Measurements from ENCODE around the gene PSME4. TPM values are rescaled to one million over a fixed set of nuclear protein-coding genes. Genes with fewer than 3 reads are reported as not detected.

Gene PSME4
- total and polyA plus RNA-seq, 10 of the 15 experiments (the other 5 are each of a cell fraction or from before 2014, with no cell fraction given) = 11.1 to 56.2 (median 32.1) TPM

GRCh38 chr2:53867169-53867568 is 103.6 kb downstream of the PSME4 start (continued):
- TF ChIP-seq SKIL (IDR thresholded peaks at IDR 0.05; ENCODE audit: low read depth, poor library complexity, severe bottlenecking) (no peak), LARP7 (IDR thresholded peaks at IDR 0.05) (no peak), MTA2 (IDR thresholded peaks at IDR 0.05; ENCODE audit: low read depth) (no peak), ATF7 (IDR thresholded peaks at IDR 0.05; ENCODE audit: low read depth) (no peak), ZNF274 (IDR thresholded peaks at IDR 0.05; ENCODE audit: insufficient read depth, insufficient read length) (no peak), HDAC2 (IDR thresholded peaks at IDR 0.05) (no peak), SMAD5 (IDR thresholded peaks at IDR 0.05; ENCODE audit: low read depth) (no peak), WRNIP1 (IDR thresholded peaks at IDR 0.05; ENCODE audit: borderline replicate concordance, low read depth, low read length) (no peak), SIN3A (IDR thresholded peaks at IDR 0.05; ENCODE audit: low read depth, low read length) (no peak)
- TF ChIP-seq, protein P1, sequence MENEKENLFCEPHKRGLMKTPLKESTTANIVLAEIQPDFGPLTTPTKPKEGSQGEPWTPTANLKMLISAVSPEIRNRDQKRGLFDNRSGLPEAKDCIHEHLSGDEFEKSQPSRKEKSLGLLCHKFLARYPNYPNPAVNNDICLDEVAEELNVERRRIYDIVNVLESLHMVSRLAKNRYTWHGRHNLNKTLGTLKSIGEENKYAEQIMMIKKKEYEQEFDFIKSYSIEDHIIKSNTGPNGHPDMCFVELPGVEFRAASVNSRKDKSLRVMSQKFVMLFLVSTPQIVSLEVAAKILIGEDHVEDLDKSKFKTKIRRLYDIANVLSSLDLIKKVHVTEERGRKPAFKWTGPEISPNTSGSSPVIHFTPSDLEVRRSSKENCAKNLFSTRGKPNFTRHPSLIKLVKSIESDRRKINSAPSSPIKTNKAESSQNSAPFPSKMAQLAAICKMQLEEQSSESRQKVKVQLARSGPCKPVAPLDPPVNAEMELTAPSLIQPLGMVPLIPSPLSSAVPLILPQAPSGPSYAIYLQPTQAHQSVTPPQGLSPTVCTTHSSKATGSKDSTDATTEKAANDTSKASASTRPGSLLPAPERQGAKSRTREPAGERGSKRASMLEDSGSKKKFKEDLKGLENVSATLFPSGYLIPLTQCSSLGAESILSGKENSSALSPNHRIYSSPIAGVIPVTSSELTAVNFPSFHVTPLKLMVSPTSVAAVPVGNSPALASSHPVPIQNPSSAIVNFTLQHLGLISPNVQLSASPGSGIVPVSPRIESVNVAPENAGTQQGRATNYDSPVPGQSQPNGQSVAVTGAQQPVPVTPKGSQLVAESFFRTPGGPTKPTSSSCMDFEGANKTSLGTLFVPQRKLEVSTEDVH (IDR thresholded peaks at IDR 0.05; ENCODE audit: low read depth, partially characterized antibody) = no peak

GRCh38 chr2:53865962-53866361 is 104.8 kb downstream of the PSME4 start:
- no TSS peak for BruUV-seq (replicated peaks)
- FAIRE-seq (no peak), ATAC-seq (no peak), DNase-seq (ENCODE audit: low read depth, low spot score) (no peak)
- RAD21 ChIA-PET (ENCODE audit: unreplicated experiment) = no interaction called here
- Histone ChIP-seq H3K27me3 (replicated peaks in 1 of 2; ENCODE audit: control insufficient read depth in 2 of 2, insufficient read depth in 2 of 2, low read length in 1 of 2) (no peaks in the 10 kb centered on the region), H3K27ac (ENCODE audit: control insufficient read depth, insufficient read depth) (no peak overlapping the region), H3K79me2 (ENCODE audit: control insufficient read depth, insufficient read depth, low read length) (no peaks in the 10 kb centered on the region), H3K9me3 (replicated peaks; ENCODE audit: control insufficient read depth, insufficient read depth, low read length) (no peaks in the 10 kb centered on the region), H2AFZ (ENCODE audit: control insufficient read depth, low read depth, low read length) (no peak overlapping the region), H3K4me3 (no peak overlapping the region), H3K36me3 (ENCODE audit: control insufficient read depth in 2 of 2, insufficient read depth in 2 of 2, low read length in 1 of 2) (peaks cover 2 to 19% of the 10 kb centered on the region in 2 experiments), H4K20me1 (ENCODE audit: control insufficient read depth, insufficient read depth) (no peaks in the 10 kb centered on the region), H3K4me1 (ENCODE audit: control insufficient read depth, insufficient read depth, low read length) (no peaks in the 10 kb centered on the region), H3K4me2 (ENCODE audit: control insufficient read depth, insufficient read depth) (no peak overlapping the region), H3K9ac (ENCODE audit: control insufficient read depth, insufficient read depth, low read length) (no peak overlapping the region)
- CTCF ChIA-PET = no interaction called here
- POLR2A ChIA-PET = no interaction called here
- WGBS (ENCODE audit: insufficient coverage, insufficient replicate concordance, low lambda C conversion rate, missing lambda C conversion rate) = 91% methylated on average over 5 of the region's 5 CpGs
- SMC1A ChIA-PET (ENCODE audit: uncharacterized antibody, unreplicated experiment) = no interaction called here
- in situ Hi-C loops (cut with MboI) (no loop called here), intact Hi-C loops (cut with micrococcal nuclease; ENCODE audit: unreplicated experiment) (no loop called here)
- no peak for TF ChIP-seq HDGF (IDR thresholded peaks at IDR 0.05)
- TF ChIP-seq, protein P2, sequence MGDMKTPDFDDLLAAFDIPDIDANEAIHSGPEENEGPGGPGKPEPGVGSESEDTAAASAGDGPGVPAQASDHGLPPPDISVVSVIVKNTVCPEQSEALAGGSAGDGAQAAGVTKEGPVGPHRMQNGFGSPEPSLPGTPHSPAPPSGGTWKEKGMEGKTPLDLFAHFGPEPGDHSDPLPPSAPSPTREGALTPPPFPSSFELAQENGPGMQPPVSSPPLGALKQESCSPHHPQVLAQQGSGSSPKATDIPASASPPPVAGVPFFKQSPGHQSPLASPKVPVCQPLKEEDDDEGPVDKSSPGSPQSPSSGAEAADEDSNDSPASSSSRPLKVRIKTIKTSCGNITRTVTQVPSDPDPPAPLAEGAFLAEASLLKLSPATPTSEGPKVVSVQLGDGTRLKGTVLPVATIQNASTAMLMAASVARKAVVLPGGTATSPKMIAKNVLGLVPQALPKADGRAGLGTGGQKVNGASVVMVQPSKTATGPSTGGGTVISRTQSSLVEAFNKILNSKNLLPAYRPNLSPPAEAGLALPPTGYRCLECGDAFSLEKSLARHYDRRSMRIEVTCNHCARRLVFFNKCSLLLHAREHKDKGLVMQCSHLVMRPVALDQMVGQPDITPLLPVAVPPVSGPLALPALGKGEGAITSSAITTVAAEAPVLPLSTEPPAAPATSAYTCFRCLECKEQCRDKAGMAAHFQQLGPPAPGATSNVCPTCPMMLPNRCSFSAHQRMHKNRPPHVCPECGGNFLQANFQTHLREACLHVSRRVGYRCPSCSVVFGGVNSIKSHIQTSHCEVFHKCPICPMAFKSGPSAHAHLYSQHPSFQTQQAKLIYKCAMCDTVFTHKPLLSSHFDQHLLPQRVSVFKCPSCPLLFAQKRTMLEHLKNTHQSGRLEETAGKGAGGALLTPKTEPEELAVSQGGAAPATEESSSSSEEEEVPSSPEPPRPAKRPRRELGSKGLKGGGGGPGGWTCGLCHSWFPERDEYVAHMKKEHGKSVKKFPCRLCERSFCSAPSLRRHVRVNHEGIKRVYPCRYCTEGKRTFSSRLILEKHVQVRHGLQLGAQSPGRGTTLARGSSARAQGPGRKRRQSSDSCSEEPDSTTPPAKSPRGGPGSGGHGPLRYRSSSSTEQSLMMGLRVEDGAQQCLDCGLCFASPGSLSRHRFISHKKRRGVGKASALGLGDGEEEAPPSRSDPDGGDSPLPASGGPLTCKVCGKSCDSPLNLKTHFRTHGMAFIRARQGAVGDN (IDR thresholded peaks at IDR 0.05) = no peak
- no peak for TF ChIP-seq RB1 (IDR thresholded peaks at IDR 0.05; ENCODE audit: borderline replicate concordance)
- no peak for TF ChIP-seq ZBED1 (IDR thresholded peaks at IDR 0.05; ENCODE audit: borderline replicate concordance)
- no peak for TF ChIP-seq KAT2A (conservative IDR thresholded peaks at IDR 0.05; ENCODE audit: control insufficient read depth, low read depth, low read length)
- no peak for TF ChIP-seq MEF2A (IDR thresholded peaks at IDR 0.05; ENCODE audit: insufficient read depth, low read depth, low read length)
- no peak for TF ChIP-seq NFYA (IDR thresholded peaks at IDR 0.05; ENCODE audit: borderline replicate concordance, low read depth, low read length)

Measured in GM12878 (cell line).